ENCODE measurements around the gene SOX6.

GRCh38 chr11:15976433-15977045, 379.8 kb downstream of the SOX6 start:
- TF ChIP-seq REST (IDR thresholded peaks at IDR 0.05; ENCODE audit: insufficient read depth in 1 of 2, low read depth in 2 of 2, low read length in 2 of 2) (no peak), TAF1 (IDR thresholded peaks at IDR 0.05; ENCODE audit: borderline replicate concordance, insufficient read depth, low read length) (no peak), POLR2AphosphoS5 (IDR thresholded peaks at IDR 0.05; ENCODE audit: low read depth, low read length) (no peak), SIN3A (IDR thresholded peaks at IDR 0.05; ENCODE audit: borderline replicate concordance, insufficient read depth, low read length) (no peak)
